ENCODE results near the gene RECK.
"Not testable (repeated sequence)": the region's sequence is repeated elsewhere in the genome, so short reads cannot be mapped to it uniquely, and the experiment has no call there.

GRCh38 chr9:36159509-36159908, 122.8 kb downstream of the RECK start:
- not testable (repeated sequence) for TF ChIP-seq CTCF (conservative IDR thresholded peaks at IDR 0.05); ZFX (IDR thresholded peaks at IDR 0.05)
